HG03342 (cell line): ENCODE measurements around the gene FRG2.
"Not testable (repeated sequence)": the region's sequence is repeated elsewhere in the genome, so short reads cannot be mapped to it uniquely, and the experiment has no call there.

ENCODE experiments used
- ATAC-seq: cut with Tn5 transposase; IDR thresholded peaks from one replicate; pipeline ENCODE4 v1.9.1; 2021; ENCODE audit warnings: mild to moderate bottlenecking, moderate library complexity; ENCODE audit not compliant: unreplicated experiment

The FRG2 gene

DNA sequence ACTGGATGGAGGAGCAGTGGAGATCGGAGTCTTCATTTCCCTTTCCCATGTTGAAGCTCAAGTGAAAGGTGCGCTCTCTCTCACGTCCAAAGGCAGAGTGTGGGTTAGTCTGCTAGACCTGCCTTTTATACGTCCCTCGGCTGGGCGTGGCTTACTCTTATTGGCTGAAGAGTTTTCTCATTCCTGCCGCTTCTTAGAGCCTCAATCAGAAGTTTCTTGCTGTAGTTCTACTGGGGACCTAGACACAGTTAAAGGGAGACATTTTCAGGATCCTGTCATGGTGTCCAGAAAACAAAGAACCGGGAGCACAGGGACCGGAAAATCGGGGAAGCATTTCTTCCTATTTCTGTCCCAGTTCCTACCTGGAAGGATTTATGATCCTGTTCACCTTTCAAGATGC lies at the start of gene FRG2:
Gene FRG2 (minus strand): TSS at position 101 of the 400 bp plus-strand sequence. CDS start 52 bp downstream, at position 49.
- not testable (repeated sequence) for ATAC-seq

DNA sequence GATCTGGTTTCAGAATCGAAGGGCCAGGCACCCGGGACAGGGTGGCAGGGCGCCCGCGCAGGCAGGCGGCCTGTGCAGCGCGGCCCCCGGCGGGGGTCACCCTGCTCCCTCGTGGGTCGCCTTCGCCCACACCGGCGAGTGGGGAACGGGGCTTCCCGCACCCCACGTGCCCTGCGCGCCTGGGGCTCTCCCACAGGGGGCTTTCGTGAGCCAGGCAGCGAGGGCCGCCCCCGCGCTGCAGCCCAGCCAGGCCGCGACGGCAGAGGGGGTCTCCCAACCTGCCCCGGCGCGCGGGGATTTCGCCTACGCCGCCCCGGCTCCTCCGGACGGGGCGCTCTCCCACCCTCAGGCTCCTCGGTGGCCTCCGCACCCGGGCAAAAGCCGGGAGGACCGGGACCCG lies 41.3 kb upstream of the FRG2 start:
- not testable (repeated sequence) for ATAC-seq

DNA sequence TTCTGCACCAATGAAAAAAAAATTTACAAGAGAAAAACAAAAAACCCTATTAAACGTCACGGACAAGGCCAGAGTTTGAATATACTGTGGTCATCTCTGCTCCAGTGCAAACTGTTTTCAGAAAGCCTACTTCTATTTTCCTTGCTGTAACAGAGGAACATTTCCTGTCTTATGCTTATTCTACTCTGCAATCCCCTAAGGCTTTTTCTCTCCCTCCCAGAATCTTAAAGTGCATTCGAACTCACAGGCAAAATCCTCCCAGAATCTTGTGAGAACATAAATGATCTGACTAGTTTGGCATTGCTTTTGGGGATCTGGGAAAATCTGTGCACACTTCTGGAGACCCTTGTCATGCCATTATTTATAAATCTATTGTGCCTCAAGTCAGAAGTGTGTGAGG lies 37.7 kb upstream of the FRG2 start:
- ATAC-seq, result not testable (repeated sequence)

GRCh38 chr4:190064342-190064741 lies 37.3 kb upstream of the FRG2 start, which contains the start of gene DBET:
TSS of gene DBET (plus strand) at chr4:190064502.
- ATAC-seq, result not testable (repeated sequence)

DNA sequence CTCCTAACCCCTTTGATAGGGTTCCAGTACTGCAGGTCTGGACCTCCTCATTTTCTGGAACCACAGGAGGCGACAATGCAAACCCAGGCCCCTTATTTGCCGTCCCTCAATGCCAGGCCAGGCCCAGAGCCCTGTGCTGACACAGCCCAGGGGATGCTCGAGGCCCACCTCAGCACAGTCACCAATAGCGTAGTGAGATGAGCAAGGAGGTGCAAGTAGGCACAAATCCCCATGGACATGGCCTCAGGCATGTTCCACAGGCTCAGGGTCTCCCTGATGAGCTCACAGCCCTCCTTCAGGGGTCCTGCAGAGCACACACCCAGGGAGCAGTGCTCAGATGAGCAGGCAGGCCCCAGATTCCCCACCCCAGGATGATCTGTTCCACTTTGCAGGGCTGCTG lies 31.9 kb upstream of the FRG2 start:
- not testable (repeated sequence) for ATAC-seq

- ATAC-seq, result not testable (repeated sequence)
Measured at GRCh38 chr4:190049378-190050239, 22.6 kb upstream of the FRG2 start.

- not testable (repeated sequence) for ATAC-seq
Measured at GRCh38 chr4:190047627-190048026, 20.6 kb upstream of the FRG2 start.

DNA sequence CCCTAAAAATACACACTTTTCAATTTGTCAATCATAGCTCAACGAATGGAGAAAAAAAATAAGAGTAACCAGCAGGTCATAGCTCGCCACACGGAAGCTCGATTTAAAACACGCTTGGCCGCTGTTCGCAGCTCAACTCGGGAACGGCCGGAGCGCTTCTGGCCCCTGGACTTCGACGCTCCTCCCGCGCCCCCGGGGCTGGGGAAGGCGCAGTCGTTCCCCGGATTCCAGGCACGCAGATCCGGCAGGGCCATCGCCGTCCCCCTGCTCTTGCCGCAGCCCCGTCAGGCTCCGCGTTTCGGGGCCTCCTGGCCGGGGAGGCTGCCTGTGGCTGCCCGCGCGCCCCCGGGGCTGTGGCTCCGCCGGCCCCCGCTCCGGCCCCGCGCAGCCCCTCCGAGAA lies 13.8 kb upstream of the FRG2 start:
- ATAC-seq, result not testable (repeated sequence)

DNA sequence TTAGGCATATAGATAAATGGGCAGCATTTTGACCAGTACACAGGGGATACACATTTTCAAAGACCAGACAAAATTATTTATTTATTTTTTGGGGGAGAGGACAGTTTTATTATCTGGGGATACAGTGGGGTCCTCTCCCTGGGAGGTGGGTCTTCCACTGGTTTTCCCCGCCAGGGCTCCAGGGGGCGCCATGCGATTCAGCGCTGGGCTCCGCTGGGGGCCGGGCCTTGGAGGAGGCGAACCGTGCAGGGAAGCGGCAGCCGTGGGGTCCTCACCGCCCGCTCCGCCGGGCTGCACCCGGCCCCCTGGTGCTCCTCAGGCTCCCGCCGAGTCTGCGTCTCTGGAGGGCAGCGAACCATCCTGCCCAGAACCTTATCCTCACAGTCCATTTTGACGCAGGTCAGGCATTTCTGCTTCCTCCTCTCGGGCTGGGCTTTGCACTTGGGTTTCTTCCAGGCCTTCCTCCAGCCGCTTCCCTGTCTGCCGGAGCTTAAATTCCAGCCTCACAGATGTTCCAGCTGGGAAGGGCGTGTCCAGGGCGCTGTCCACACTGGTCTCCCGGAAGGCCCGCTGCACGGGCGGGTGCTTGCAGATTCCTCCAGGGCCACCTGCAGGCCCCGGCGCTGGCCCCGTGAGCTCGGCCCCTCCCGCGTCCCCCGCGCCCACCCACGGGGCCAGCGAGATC lies 10.8 kb upstream of the FRG2 start:
- not testable (repeated sequence) for ATAC-seq

- not testable (repeated sequence) for ATAC-seq
Measured at GRCh38 chr4:190031264-190031663, 4.2 kb upstream of the FRG2 start.

DNA sequence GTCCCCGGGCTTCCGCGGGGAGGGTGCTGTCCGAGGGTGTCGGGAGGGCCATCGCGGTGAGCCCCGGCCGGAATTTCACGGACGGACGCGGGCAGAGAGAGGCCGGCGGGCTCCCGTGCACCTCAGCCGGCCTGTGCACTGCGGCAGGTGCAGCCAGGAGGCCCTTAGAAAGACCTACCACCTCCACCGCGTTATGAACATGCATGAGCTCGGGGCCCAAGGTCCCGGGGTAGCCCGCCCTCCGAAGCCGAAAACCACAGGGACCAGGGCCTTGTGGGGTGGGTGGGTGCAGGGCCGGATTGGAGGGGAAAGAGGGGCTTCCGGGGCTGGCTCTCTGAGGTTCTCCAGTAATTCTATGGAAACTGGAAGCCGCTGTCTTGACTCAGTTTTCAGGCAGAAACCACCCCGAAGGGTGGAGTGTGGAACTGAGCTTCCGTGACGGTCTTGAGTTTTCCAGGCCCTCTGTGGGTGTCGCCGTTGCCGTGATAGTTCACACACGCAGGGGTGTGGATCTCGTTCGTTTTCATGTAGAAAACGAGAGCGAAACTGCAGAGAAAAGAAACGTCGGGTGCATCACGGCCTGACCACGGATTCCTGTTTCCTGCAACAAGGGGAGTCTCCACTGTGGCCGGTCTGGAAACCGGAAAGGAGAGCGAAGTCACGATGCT lies 4.3 kb downstream of the FRG2 start:
- not testable (repeated sequence) for ATAC-seq

- ATAC-seq, result not testable (repeated sequence)
Measured at GRCh38 chr4:190021973-190022372, 5.1 kb downstream of the FRG2 start.

GRCh38 chr4:190020790-190021717 lies 6.0 kb downstream of the FRG2 start:
- ATAC-seq, result no peak

GRCh38 chr4:190019859-190020463 lies 7.1 kb downstream of the FRG2 start:
- ATAC-seq, result not testable (repeated sequence)

GRCh38 chr4:190019023-190019858 lies 7.8 kb downstream of the FRG2 start:
- no peak for ATAC-seq

DNA sequence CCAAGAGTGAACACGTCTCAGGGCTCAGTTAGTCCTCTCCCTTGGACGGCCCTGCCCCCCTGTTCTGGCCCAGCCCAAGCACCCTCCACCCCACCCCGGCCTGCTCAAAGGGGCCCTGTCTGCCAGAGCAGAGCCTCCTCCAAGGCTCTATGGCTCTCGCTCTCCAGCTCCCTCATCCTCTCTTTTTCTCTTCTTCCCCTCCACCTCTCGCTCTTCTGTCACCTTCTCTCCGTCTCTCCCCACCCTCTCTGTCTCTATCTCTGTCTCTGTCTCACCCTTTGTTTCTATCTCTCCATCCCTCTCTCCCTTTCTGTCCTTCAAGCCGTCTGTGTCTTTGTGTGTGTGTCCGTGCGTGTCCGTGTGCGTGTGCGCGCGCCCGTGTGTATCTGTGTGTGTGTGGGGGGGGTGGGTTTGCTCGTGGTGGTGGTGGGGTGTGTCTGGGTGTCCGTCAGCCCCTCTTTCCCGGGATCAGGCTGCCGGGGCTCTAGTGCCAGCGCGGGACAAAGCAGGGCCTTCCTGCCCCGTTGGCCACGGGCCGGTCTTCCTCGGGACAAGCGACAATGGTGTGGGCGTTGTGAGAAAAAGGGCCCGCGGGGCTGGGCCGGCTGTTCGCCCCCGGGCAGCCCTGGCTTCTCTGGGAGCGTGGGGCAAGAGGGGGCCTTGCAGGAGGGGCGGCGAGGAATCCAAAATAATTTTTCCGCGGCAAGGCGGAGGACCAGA lies 8.7 kb downstream of the FRG2 start:
- no peak for ATAC-seq

DNA sequence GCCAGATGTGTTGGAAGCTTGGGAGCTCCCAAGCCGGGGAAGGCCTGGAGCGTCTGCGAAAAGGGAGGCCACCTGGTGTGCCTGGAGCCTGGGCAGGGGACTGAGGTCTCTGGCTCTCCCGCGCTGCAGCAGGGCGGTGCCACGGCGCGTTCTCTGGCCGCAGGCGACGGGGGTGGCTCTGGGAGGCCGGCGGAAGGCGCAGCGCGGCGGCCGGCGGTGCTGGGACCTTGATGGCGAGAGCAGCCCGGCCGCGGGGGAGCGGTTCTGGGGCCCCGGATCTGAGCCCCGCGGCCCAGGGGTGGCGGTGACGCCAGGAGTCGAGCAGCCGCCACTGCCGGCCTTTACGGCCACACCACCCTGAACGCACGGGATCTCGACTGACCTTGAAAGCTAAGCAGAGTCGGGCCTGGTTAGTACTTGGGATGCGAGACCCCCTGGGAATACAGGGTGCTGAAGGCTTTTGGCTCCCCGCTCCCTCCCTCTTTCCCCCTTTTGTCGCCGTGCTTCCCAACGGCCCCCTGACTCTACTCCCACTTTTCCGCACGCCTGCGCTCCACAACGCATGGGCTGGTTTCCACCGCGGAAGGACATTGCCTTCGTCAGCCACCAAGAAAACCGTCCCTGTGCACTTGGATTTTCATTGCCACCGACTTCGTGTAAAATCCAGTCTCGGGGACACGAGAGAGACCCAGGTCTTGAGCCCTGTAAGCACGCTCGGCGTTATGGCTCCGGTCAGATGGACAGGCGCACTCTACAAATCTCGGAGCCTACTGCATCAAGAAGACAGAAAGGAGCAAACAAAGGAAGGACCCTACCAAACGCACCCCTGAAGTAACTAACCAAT lies 9.5 kb downstream of the FRG2 start:
- no peak for ATAC-seq
